ENCODE measurements around the gene FXYD7. TPM values are rescaled to one million over a fixed set of nuclear protein-coding genes. Genes with fewer than 3 reads are reported as not detected.

Gene FXYD7
- total RNA-seq, 1 experiment from 2014 or later: 0.71 TPM

- Histone ChIP-seq H3K79me2 (ENCODE audit: insufficient read depth, low read length) (no peaks in the 10 kb centered on the region), H3K9ac (ENCODE audit: low read length) (no peak overlapping the region), H3K4me1 (ENCODE audit: control insufficient read depth in 1 of 2, insufficient read depth in 2 of 2, low read length in 2 of 2) (peaks cover 18 to 42% of the 10 kb centered on the region in 2 experiments), H2AFZ (ENCODE audit: low read depth, low read length, poor library complexity, severe bottlenecking) (no peak overlapping the region), H3K27me3 (ENCODE audit: insufficient read depth, low read length) (no peaks in the 10 kb centered on the region), H3K4me3 (replicated peaks in 1 of 2; ENCODE audit: low read depth in 1 of 2, low read length in 2 of 2) (no peak overlapping the region), H3K9me3 (ENCODE audit: control insufficient read depth in 1 of 2, insufficient read depth in 1 of 2, low read depth in 1 of 2, low read length in 2 of 2) (no peaks in the 10 kb centered on the region), H4K20me1 (ENCODE audit: insufficient read depth) (no peaks in the 10 kb centered on the region), H3K9me2 (ENCODE audit: insufficient read depth) (no peaks in the 10 kb centered on the region), H3K4me2 (ENCODE audit: low read length) (no peak overlapping the region), H3K27ac (ENCODE audit: low read depth, low read length) (no peak overlapping the region), H3K36me3 (ENCODE audit: control insufficient read depth in 1 of 2, insufficient read depth in 2 of 2, low read length in 2 of 2) (no peaks in the 10 kb centered on the region)
- ChIA-PET POLR2A (no interaction called here), CTCF (no interaction called here), RAD21 (ENCODE audit: low non-redundant PET in 1 of 2, low total read pairs in 2 of 2, uncharacterized antibody in 2 of 2, unreplicated experiment in 2 of 2) (no interaction called here)
- no peak for DNase-seq (ENCODE audit: low read depth, low spot score)
- no peak for ATAC-seq
- BruUV-seq (replicated peaks): no TSS peak
- intact Hi-C loops (cut with micrococcal nuclease): no loop called here
- TF ChIP-seq SP1 (IDR thresholded peaks at IDR 0.05; ENCODE audit: low read depth): no peak
- no peak for TF ChIP-seq TCF7L2 (IDR thresholded peaks at IDR 0.05; ENCODE audit: borderline replicate concordance, extremely low read depth, insufficient read depth, insufficient read length)
- no peak for TF ChIP-seq EZH2phosphoT487 (IDR thresholded peaks at IDR 0.05; ENCODE audit: borderline replicate concordance)
- TF ChIP-seq SIN3A (IDR thresholded peaks at IDR 0.05; ENCODE audit: low read depth): no peak
- no peak for TF ChIP-seq RAD21 (IDR thresholded peaks at IDR 0.05; ENCODE audit: low read depth)
- TF ChIP-seq CBX3 (IDR thresholded peaks at IDR 0.05; ENCODE audit: low read depth): no peak
- no peak for TF ChIP-seq EGR1 (IDR thresholded peaks at IDR 0.05; ENCODE audit: low read depth)
- no peak for TF ChIP-seq ZBTB33 (IDR thresholded peaks at IDR 0.05; ENCODE audit: extremely low read depth, insufficient replicate concordance, low read length)
- no peak for TF ChIP-seq EZH2 (IDR thresholded peaks at IDR 0.05)
- no peak for TF ChIP-seq YY1 (IDR thresholded peaks at IDR 0.05; ENCODE audit: extremely low read depth, insufficient replicate concordance, low read depth, low read length)
- TF ChIP-seq POLR2AphosphoS5 (IDR thresholded peaks at IDR 0.05; ENCODE audit: low read depth, low read length): no peak
- no peak for TF ChIP-seq ELF1 (IDR thresholded peaks at IDR 0.05; ENCODE audit: borderline replicate concordance, low read depth)
- TF ChIP-seq ZFX (IDR thresholded peaks at IDR 0.05): no peak
- TF ChIP-seq ATF3 (IDR thresholded peaks at IDR 0.05): no peak
- TF ChIP-seq CTCF (IDR thresholded peaks at IDR 0.05 in 2 of 3, conservative IDR thresholded peaks at IDR 0.05 in 1 of 3; ENCODE audit: borderline replicate concordance in 1 of 3, insufficient read depth in 1 of 3, low read depth in 2 of 3, low read length in 2 of 3): no peak
- no peak for TF ChIP-seq JUND (IDR thresholded peaks at IDR 0.05)
- no peak for TF ChIP-seq POLR2A (IDR thresholded peaks at IDR 0.05; ENCODE audit: borderline replicate concordance, extremely low read depth, insufficient read depth, insufficient read length)
- no peak for TF ChIP-seq CEBPB (IDR thresholded peaks at IDR 0.05; ENCODE audit: low read depth)
- TF ChIP-seq REST (IDR thresholded peaks at IDR 0.05; ENCODE audit: low read depth): no peak
- TF ChIP-seq SRF (IDR thresholded peaks at IDR 0.05; ENCODE audit: low read depth): no peak
These were observed 25.9 kb upstream of the FXYD7 start for GRCh38 chr19:35117116-35117515.

Measured in HCT116 (cell line).